Psoas muscle (tissue), 7 donors: ENCODE results near the gene DHCR24. TPM values are rescaled to one million over a fixed set of nuclear protein-coding genes. Genes with fewer than 3 reads are reported as not detected.

Experiments
- polyA plus RNA-seq, 3 donors: library from polyadenylated mRNA; stranded (reverse); fragments of 200-250 nt; gene quantifications; one replicate each; pipeline ENCODE4 v1.2.3, GENCODE V29; 2013
- total RNA-seq, 4 donors: library from RNA; stranded (reverse); fragmentation: NEBNext Ultra II Directional in 2 of 4; extraction: Animal tissue kit (Norgen Biotek cat#: 25700) in 2 of 4; gene quantifications; one replicate each; pipeline versions ENCODE4 v1.2.1 to v1.2.4, GENCODE V29; 2021 to 2023
- donor health status: healthy with polysubstance abuse.
- donor health status: DM: no; HTN: no; CAD: no; lungs with moderate emphysema.
- donor health status: Bipolar disorder and iron deficiency.
- donor health status: healthy.
- donor health status: DM: no; HTN: no; CAD: no.
- donor health status: DM: no; HTN: no; CAD: no.
- donor health status: DM: yes; HTN: yes; CAD: no.

The DHCR24 gene
- total and polyA plus RNA-seq, 7 donors = 8.8 to 215 (median 117) TPM

Other genes starting within 250 kb of the DHCR24 start
- 1 to 10 TPM; 1.1 to 7.0 (median 1.8) TPM for gene MROH7, start 245.4 kb downstream of the DHCR24 start, total RNA-seq
- gene MROH7, start 245.4 kb downstream of the DHCR24 start, polyA plus RNA-seq = under 1 TPM; 0.05 to 0.48 (median 0.23) TPM
- gene TTC4, start 171.3 kb downstream of the DHCR24 start, total RNA-seq = 10 to 100 TPM; 27.2 to 41.4 (median 35.0) TPM
- gene TTC4, start 171.3 kb downstream of the DHCR24 start, polyA plus RNA-seq = 10 to 100 TPM; 25.0 to 58.9 (median 55.2) TPM
- 1 to 10 TPM; 2.4 to 3.7 (median 3.4) TPM for gene PARS2, start 122.7 kb downstream of the DHCR24 start, total RNA-seq
- gene PARS2, start 122.7 kb downstream of the DHCR24 start, polyA plus RNA-seq = 1 to 10 TPM; 3.3 to 5.6 (median 5.3) TPM
- under 1 TPM in 2 of 4 donors, not detected in 2; 0.13 TPM for gene TTC22, start 85.9 kb downstream of the DHCR24 start, total RNA-seq
- gene TTC22, start 85.9 kb downstream of the DHCR24 start, polyA plus RNA-seq = under 1 TPM; 0.03 TPM
- under 1 TPM in 3 of 4 donors, not detected in 1; 0.34 to 0.54 (median 0.42) TPM for gene TMEM61, start 93.4 kb upstream of the DHCR24 start, total RNA-seq
- under 1 TPM; 0.05 to 0.16 (median 0.11) TPM for gene TMEM61, start 93.4 kb upstream of the DHCR24 start, polyA plus RNA-seq
- not detected for gene BSND, start 111.7 kb upstream of the DHCR24 start, total RNA-seq
- not detected for gene BSND, start 111.7 kb upstream of the DHCR24 start, polyA plus RNA-seq
- gene PCSK9, start 152.4 kb upstream of the DHCR24 start, total RNA-seq = not detected
- under 1 TPM in 2 of 3 donors, not detected in 1; under 0.01 to 0.03 TPM for gene PCSK9, start 152.4 kb upstream of the DHCR24 start, polyA plus RNA-seq